GM18502 (cell line): ENCODE data around the gene EPHB6.
A peak's percentile ranks its signal among the peaks of the same experiment; 100 is the strongest.

Source experiments
- ATAC-seq: cut with Tn5 transposase; IDR thresholded peaks from one replicate; pipeline ENCODE4 v1.9.1; 2021; ENCODE audit warnings: mild to moderate bottlenecking; ENCODE audit not compliant: unreplicated experiment, poor library complexity

The EPHB6 gene

GRCh38 chr7:142863891-142864685, 9.2 kb downstream of the EPHB6 start:
- ATAC-seq, result no peak

- ATAC-seq, result no peak
Observed at GRCh38 chr7:142864980-142865747, 10.3 kb downstream of the EPHB6 start.

- ATAC-seq, result no peak
Observed at GRCh38 chr7:142865766-142866165, 10.9 kb downstream of the EPHB6 start.

GRCh38 chr7:142866361-142867096, 11.7 kb downstream of the EPHB6 start:
- no peak for ATAC-seq

GRCh38 chr7:142867097-142867378, 12.2 kb downstream of the EPHB6 start:
- no peak for ATAC-seq

- no peak for ATAC-seq
Observed at GRCh38 chr7:142867398-142868187, 12.7 kb downstream of the EPHB6 start.

- ATAC-seq, result no peak
Observed at GRCh38 chr7:142868188-142868985, 13.5 kb downstream of the EPHB6 start.

GRCh38 chr7:142868986-142869415, 14.1 kb downstream of the EPHB6 start:
- ATAC-seq, result no peak

GRCh38 chr7:142869434-142869833, 14.6 kb downstream of the EPHB6 start:
- no peak for ATAC-seq

- ATAC-seq, result no peak
Observed at GRCh38 chr7:142870147-142870559, 15.3 kb downstream of the EPHB6 start.

- ATAC-seq, result no peak
Observed at GRCh38 chr7:142870566-142871259, 15.8 kb downstream of the EPHB6 start.

- no peak for ATAC-seq
Observed at GRCh38 chr7:142871260-142872105, 16.6 kb downstream of the EPHB6 start.

- no peak for ATAC-seq
Observed at GRCh38 chr7:142872106-142872675, 17.3 kb downstream of the EPHB6 start.

GRCh38 chr7:142873281-142873784, 18.5 kb downstream of the EPHB6 start:
- peak; percentile 89 for ATAC-seq

- ATAC-seq, result no peak
Observed at GRCh38 chr7:142873871-142874270, 19.0 kb downstream of the EPHB6 start.

GRCh38 chr7:142874409-142874808, 19.5 kb downstream of the EPHB6 start:
- ATAC-seq, result no peak

GRCh38 chr7:142874837-142875236, 20.0 kb downstream of the EPHB6 start:
- no peak for ATAC-seq

GRCh38 chr7:142875456-142875855, 20.6 kb downstream of the EPHB6 start:
- no peak for ATAC-seq
